ENCODE measurements around the gene RHBDL1. TPM values are rescaled to one million over a fixed set of nuclear protein-coding genes. Genes with fewer than 3 reads are reported as not detected.
A peak's percentile ranks its signal among the peaks of the same experiment; 100 is the strongest.

The RHBDL1 gene
- total and polyA plus RNA-seq, 2 donors (not counting 1 experiment from before 2014, with no cell fraction given), result 0.76 to 7.1 TPM

DNA sequence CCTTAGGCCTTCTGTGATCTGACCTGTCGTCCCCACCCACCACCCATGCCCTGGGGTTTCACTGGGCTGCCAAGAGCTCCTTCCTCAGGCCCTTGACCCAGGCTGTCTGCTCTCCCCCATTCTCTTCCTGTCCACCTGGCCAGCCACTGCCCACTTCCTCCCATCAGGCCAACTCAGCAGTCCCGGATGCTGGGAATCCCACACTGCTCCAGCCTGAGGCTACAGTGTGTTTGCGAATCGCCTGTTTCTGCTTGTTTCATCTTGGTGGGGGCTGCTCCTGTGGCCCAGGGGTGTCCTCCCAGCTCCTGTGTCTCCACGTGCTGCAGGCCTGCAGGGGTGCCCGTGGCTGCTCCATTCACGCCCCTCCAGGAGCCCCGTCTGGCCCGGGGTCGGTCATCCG is 38.6 kb downstream of the RHBDL1 start:
- Histone ChIP-seq H3K9ac (ENCODE audit: insufficient read depth, low read length) (no peak overlapping the region), H3K79me2 (ENCODE audit: control insufficient read depth, insufficient read depth, low read length) (no peaks in the 10 kb centered on the region), H3K36me3 (ENCODE audit: control insufficient read depth, insufficient read depth, low read length) (no peaks in the 10 kb centered on the region), H4K20me1 (ENCODE audit: control insufficient read depth, extremely low read depth, insufficient read depth, low read length) (no peaks in the 10 kb centered on the region), H3K27me3 (ENCODE audit: control insufficient read depth, insufficient read depth, low read length) (no peaks in the 10 kb centered on the region), H3K9me3 (ENCODE audit: control insufficient read depth, insufficient read depth, low read depth, low read length) (no peaks in the 10 kb centered on the region), H2AFZ (ENCODE audit: low read length) (no peak overlapping the region), H3K4me2 (ENCODE audit: extremely low read depth, insufficient read depth, low read length) (no peak overlapping the region), H3K27ac (ENCODE audit: insufficient read depth, low read length) (no peak overlapping the region), H3K4me3 (replicated peaks in 1 of 4; ENCODE audit: control extremely low read depth in 1 of 4, insufficient read depth in 1 of 4, low read depth in 3 of 4, low read length in 4 of 4) (no peak overlapping the region), H3K4me1 (ENCODE audit: control insufficient read depth, extremely low read depth, insufficient read depth, low read length) (peaks cover 14% of the 10 kb centered on the region)
- no peak for TF ChIP-seq EZH2 (IDR thresholded peaks at IDR 0.05; ENCODE audit: low read length, missing control alignments)
- no peak for TF ChIP-seq CTCF (conservative IDR thresholded peaks at IDR 0.05 in 1 of 2, IDR thresholded peaks at IDR 0.05 in 1 of 2; ENCODE audit: low read depth in 1 of 2, low read length in 2 of 2)
- DNase-seq (ENCODE audit: low read depth in 2 of 2), result no peak

DNA sequence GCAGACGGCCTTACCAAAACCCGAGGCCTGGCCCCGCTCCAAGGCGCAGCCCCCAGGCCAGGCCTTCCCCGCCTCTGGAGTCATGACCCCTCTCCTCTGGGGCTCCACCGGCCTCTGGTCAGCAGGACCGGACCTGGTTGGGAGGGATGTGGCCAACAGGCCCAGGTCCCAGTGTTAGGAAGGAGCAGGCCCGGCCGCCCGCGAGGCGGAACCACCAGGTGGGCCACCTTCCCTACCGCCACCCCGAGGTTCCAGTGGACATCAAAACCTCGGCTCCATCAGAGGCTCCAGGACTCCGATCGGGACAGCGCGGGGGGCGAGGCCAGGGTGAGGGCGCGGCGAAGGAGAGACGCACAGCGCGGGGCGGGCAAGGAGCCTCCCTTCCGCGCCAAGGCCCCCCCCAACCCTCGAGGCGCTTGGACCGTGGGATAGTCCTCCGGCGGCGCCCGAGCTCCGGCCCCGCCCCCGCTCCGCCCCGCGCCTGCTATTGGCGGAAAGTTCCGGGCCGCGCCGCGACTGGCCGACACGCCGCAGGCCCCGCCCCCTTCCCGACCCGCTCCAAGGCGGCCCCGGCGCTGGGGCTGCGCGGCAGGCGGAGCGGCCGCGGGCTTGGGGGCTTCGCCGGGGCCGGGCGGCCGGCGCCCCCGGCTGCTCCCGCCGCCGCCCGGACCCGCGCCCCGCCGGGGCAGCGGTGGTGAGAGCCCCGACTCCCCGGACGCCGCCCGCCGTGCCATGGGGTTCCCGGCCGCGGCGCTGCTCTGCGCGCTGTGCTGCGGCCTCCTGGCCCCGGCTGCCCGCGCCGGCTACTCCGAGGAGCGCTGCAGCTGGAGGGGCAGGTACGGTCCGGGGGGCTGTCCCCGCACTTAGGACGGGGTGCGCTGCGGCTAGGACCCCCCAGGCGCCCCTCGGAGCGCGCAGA is 39.3 kb downstream of the RHBDL1 start, which contains the start of gene METRN:
TSS of gene METRN (plus strand) at position 561 of the 919 bp plus-strand sequence. CDS start at position 733, 172 bp downstream.
- Histone ChIP-seq H4K20me1 (ENCODE audit: control insufficient read depth, extremely low read depth, insufficient read depth, low read length) (no peaks in the 10 kb centered on the region), H3K4me2 (ENCODE audit: extremely low read depth, insufficient read depth, low read length) (peak within 1 kb of the TSS; percentile 80), H3K27me3 (ENCODE audit: control insufficient read depth, insufficient read depth, low read length) (no peaks in the 10 kb centered on the region), H3K27ac (ENCODE audit: insufficient read depth, low read length) (peak within 1 kb of the TSS; percentile 20), H3K4me3 (replicated peaks in 1 of 4; ENCODE audit: control extremely low read depth in 1 of 4, insufficient read depth in 1 of 4, low read depth in 3 of 4, low read length in 4 of 4) (peak within 1 kb of the TSS; percentile 27 to 64 (median 48)), H3K4me1 (ENCODE audit: control insufficient read depth, extremely low read depth, insufficient read depth, low read length) (peaks cover 16% of the 10 kb centered on the region), H3K79me2 (ENCODE audit: control insufficient read depth, insufficient read depth, low read length) (no peaks in the 10 kb centered on the region), H3K9me3 (ENCODE audit: control insufficient read depth, insufficient read depth, low read depth, low read length) (no peaks in the 10 kb centered on the region), H2AFZ (ENCODE audit: low read length) (no peak within 1 kb of the TSS), H3K9ac (ENCODE audit: insufficient read depth, low read length) (peak within 1 kb of the TSS; percentile 23), H3K36me3 (ENCODE audit: control insufficient read depth, insufficient read depth, low read length) (no peaks in the 10 kb centered on the region)
- TF ChIP-seq CTCF (conservative IDR thresholded peaks at IDR 0.05 in 1 of 2, IDR thresholded peaks at IDR 0.05 in 1 of 2; ENCODE audit: low read depth in 1 of 2, low read length in 2 of 2) (no peak), EZH2 (IDR thresholded peaks at IDR 0.05; ENCODE audit: low read length, missing control alignments) (no peak)
- peak; percentile 76 to 81 for DNase-seq (ENCODE audit: low read depth in 2 of 2)

- H3K9ac ChIP-seq (ENCODE audit: insufficient read depth, low read length), result peak overlapping the region; percentile 23
- no peaks in the 10 kb centered on the region for H4K20me1 ChIP-seq (ENCODE audit: control insufficient read depth, extremely low read depth, insufficient read depth, low read length)
- peak overlapping the region; percentile 27 to 64 (median 48) for H3K4me3 ChIP-seq (replicated peaks in 1 of 4; ENCODE audit: control extremely low read depth in 1 of 4, insufficient read depth in 1 of 4, low read depth in 3 of 4, low read length in 4 of 4)
- H3K27ac ChIP-seq (ENCODE audit: insufficient read depth, low read length), result peak overlapping the region; percentile 20
- no peak overlapping the region for H2AFZ ChIP-seq (ENCODE audit: low read length)
- H3K9me3 ChIP-seq (ENCODE audit: control insufficient read depth, insufficient read depth, low read depth, low read length), result no peaks in the 10 kb centered on the region
- peak overlapping the region; percentile 80 for H3K4me2 ChIP-seq (ENCODE audit: extremely low read depth, insufficient read depth, low read length)
- H3K27me3 ChIP-seq (ENCODE audit: control insufficient read depth, insufficient read depth, low read length), result no peaks in the 10 kb centered on the region
- peaks cover 14% of the 10 kb centered on the region for H3K4me1 ChIP-seq (ENCODE audit: control insufficient read depth, extremely low read depth, insufficient read depth, low read length)
- DNase-seq (ENCODE audit: low read depth in 2 of 2), result peak; percentile 18 to 31
- TF ChIP-seq EZH2 (IDR thresholded peaks at IDR 0.05; ENCODE audit: low read length, missing control alignments) (no peak), CTCF (conservative IDR thresholded peaks at IDR 0.05 in 1 of 2, IDR thresholded peaks at IDR 0.05 in 1 of 2; ENCODE audit: low read depth in 1 of 2, low read length in 2 of 2) (no peak)
- no peaks in the 10 kb centered on the region for H3K79me2 ChIP-seq (ENCODE audit: control insufficient read depth, insufficient read depth, low read length)
- no peaks in the 10 kb centered on the region for H3K36me3 ChIP-seq (ENCODE audit: control insufficient read depth, insufficient read depth, low read length)
Measured at GRCh38 chr16:715477-716199, 40.2 kb downstream of the RHBDL1 start.

All from fibroblast of lung (primary cell).